ENCODE measurements around the gene RIOK1.

RIOK1 gene

GRCh38 chr6:7445101-7445500 lies 55.5 kb downstream of the RIOK1 start:
- POLR2A ChIA-PET, result no interaction called here
- no peak for TF ChIP-seq CTCF (IDR thresholded peaks at IDR 0.05; ENCODE audit: control extremely low read depth, extremely low read depth, low read depth, missing control alignments)
- CTCF ChIA-PET, result interaction anchor here (1.7 kb wide), 1 partner anchor 24 kb away, joined by 4 read pairs; no protein-coding TSS in a partner anchor
- DNase-seq (ENCODE audit: extremely low spot score), result no peak

- TF ChIP-seq CTCF (IDR thresholded peaks at IDR 0.05; ENCODE audit: control extremely low read depth, extremely low read depth, low read depth, missing control alignments), result no peak
- POLR2A ChIA-PET, result no interaction called here
- DNase-seq (ENCODE audit: extremely low spot score), result no peak
- CTCF ChIA-PET, result interaction anchor here (1.2 kb wide), 1 partner anchor 11 kb away, joined by 3 read pairs; no protein-coding TSS in a partner anchor
Measured at GRCh38 chr6:7445885-7446461, 56.4 kb downstream of the RIOK1 start.

GRCh38 chr6:7446619-7447325 lies 57.2 kb downstream of the RIOK1 start:
- TF ChIP-seq CTCF (IDR thresholded peaks at IDR 0.05; ENCODE audit: control extremely low read depth, extremely low read depth, low read depth, missing control alignments), result no peak
- DNase-seq (ENCODE audit: extremely low spot score), result no peak
- CTCF ChIA-PET, result interaction anchor here (1.2 kb wide), 1 partner anchor 10 kb away, joined by 3 read pairs; no protein-coding TSS in a partner anchor
- POLR2A ChIA-PET, result no interaction called here

- no peak for DNase-seq (ENCODE audit: extremely low spot score)
- CTCF ChIA-PET, result no interaction called here
- POLR2A ChIA-PET, result no interaction called here
- no peak for TF ChIP-seq CTCF (IDR thresholded peaks at IDR 0.05; ENCODE audit: control extremely low read depth, extremely low read depth, low read depth, missing control alignments)
Measured at GRCh38 chr6:7448232-7448631, 58.6 kb downstream of the RIOK1 start.

- ChIA-PET POLR2A (no interaction called here), CTCF (no interaction called here)
- no peak for DNase-seq (ENCODE audit: extremely low spot score)
- TF ChIP-seq CTCF (IDR thresholded peaks at IDR 0.05; ENCODE audit: control extremely low read depth, extremely low read depth, low read depth, missing control alignments), result no peak
Measured at GRCh38 chr6:7449018-7449417, 59.4 kb downstream of the RIOK1 start.

- CTCF ChIA-PET, result no interaction called here
- POLR2A ChIA-PET, result no interaction called here
- TF ChIP-seq CTCF (IDR thresholded peaks at IDR 0.05; ENCODE audit: control extremely low read depth, extremely low read depth, low read depth, missing control alignments), result no peak
- DNase-seq (ENCODE audit: extremely low spot score), result no peak
Measured at GRCh38 chr6:7451326-7451725, 61.7 kb downstream of the RIOK1 start.
